Suppressor macrophage (primary cell): Measurements from ENCODE around the gene RAB5A.
A peak's percentile ranks its signal among the peaks of the same experiment; 100 is the strongest.
"Not testable (repeated sequence)": the region's sequence is repeated elsewhere in the genome, so short reads cannot be mapped to it uniquely, and the experiment has no call there.

Experiments used
- DNase-seq, 4 experiments: peaks; one replicate each; pipeline ENCODE4 v3.0.0-alpha.2; 2020 to 2022

The RAB5A gene

DNA sequence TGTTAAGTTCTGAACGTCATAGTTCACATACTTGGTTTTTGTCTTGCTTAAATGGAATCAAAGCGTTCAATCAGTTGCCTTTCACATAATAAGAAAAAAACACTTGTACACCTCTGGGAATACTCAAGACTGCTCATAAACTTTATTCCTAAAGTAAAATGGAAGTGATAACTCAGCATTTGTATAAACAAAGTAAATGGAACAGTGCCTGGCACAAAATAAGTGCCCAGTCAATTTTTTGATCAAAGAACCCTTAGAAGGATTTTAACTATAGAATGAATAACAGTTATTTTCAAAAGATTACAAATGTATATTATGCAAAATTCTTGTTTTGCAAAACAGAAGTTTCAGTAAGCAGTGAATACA, 1.3 kb downstream of the RAB5A start:
- no peak for DNase-seq

DNA sequence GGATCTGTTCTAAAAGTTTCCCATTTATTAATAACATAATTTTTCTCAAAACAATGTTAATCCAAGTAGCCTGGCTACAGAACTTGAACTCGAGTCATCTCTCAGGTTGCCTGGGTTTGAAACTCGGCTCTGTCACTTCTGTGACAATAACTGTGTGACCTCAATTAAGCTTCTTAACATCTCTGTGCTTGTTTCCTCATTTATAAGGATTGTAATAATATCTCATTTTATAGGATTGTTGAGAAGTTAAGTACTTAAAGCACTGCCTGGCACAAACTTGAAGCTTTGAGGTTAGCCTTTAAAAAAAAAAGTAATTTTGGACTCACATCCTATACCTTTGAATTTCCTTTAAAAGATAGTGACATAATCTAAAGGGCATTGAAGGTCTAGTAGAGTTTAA, 3.4 kb downstream of the RAB5A start:
- DNase-seq = no peak

DNA sequence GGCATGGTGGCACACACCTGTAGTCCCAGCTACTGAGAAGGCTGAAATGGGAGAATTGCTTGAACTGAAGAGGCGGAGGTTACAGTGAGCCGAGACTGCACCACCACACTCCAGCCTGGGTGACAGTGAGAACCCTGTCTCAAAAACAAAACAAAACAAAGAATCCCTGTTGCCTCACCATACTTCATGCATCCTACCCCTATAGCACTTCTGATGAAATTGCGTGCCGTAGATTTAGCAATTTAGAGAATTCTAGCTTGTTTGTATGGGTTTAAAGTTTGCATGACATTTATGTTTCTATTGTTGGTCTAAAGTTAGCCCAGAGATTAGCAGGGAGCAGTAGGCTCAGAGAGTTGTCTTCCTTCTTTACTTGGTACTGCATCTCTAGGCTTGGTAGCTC, 7.8 kb downstream of the RAB5A start:
- DNase-seq = no peak

DNA sequence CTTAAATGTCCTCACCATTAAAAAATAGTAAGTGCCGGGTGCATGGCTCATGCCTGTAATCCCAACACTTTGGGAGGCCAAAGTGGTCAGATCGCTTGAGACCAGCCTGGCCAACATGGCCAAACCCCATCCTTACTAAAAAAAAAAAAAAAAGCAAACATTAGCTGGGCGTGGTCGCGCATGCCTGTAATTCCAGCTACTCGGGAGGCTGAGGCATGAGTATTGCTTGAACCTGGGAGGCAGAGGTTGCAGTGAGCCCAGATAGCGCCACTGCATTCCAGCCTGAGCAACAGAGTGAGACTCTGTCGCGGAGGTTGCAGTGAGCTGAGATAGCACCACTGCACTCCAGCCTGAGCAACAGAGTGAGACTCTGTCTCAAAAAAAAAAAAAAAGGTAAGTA, 10.5 kb downstream of the RAB5A start:
- DNase-seq = not testable (repeated sequence)

DNA sequence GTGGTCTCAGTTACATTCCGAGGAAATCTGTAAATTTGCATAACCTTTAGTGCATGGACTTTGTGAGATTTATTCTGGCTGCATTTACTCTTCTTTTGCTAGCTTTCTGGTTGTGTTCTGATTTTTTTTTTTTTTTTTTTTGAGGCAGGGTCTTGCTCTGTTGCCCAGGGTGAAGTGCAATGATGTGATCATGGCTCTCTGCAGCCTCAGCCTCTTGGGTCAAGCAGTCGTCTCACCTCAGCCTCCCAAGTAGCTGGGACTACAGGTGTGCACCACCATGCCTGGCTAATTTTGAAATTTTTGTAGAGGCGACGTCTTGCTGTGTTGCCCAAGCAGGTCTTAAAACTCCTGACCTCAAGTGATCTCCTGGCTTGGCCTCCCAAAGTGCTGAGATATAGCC, 12.6 kb downstream of the RAB5A start:
- no peak for DNase-seq

DNA sequence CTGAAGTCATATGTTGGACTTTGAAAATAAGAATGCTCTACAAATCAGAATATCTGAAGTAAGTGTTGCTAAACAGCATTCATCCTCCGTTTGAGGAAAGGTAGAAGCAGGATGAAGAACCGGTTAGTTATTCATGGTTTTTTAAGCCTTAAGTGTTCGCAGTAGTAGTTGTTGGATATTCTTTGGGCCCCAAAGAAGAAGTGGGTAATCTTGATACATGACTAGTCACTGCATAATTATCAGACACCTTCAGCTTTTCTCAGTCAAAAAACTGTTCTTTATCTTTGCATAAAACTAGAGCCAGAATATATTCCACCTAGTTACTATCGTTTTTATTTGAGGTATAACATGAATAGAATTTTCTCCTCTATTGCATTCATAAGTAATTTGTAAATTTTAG, 13.8 kb downstream of the RAB5A start:
- no peak for DNase-seq

DNA sequence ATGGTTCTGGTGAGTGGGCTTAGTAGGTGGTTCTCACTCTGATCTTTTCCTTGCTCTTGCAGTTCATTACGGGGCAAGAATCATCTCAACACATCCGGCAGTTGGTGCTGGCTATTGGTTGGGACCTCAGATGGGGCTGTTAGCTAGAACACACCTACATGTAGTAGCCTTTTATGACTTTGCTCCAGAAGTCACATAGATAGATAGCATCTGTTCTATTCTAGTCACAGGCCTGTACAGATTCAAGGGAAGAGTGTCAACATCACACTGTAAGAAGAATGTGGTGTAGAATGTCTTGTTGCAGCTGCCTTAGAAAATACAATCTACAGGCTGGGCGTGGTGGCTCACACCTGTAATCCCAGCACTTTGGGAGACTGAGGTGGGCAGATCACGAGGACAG, 15.1 kb downstream of the RAB5A start:
- DNase-seq = no peak

DNA sequence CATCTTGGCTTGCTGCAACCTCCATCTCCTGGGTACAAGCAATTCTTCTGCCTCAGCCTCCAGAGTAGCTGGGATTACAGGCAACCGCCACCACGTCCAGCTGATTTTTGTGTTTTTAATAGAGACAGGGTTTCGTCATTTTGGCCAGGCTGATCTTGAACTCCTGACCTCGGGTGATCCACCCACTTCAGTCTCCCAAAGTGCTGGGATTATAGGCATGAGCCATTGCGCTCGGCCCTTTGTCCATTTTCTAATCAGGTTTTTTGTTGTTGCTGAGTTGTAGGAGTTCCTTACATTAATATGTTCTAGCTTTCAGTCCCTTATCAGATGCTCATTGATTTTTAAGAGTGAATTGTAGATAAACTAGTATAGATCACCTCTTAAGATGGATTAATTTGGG, 20.3 kb downstream of the RAB5A start:
- DNase-seq = no peak

DNA sequence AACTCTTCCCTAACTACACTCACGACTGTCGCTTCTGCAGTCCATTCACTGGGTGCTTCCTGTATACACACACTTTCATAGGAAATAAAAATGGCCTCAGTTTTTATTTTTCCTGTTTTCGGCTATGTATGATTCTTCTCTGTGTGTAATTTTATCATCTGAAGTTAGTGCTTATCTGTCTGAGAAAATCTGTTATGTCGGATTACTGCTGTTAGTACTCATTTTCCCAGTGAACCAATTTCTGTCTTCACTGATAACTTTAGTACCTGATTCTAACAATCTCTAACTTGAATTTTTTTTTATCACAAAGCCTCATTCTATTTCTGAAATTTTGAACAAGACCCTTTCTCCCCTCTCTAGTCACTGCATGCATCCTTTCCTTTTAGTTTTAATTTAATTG, 20.9 kb downstream of the RAB5A start:
- DNase-seq = no peak

DNA sequence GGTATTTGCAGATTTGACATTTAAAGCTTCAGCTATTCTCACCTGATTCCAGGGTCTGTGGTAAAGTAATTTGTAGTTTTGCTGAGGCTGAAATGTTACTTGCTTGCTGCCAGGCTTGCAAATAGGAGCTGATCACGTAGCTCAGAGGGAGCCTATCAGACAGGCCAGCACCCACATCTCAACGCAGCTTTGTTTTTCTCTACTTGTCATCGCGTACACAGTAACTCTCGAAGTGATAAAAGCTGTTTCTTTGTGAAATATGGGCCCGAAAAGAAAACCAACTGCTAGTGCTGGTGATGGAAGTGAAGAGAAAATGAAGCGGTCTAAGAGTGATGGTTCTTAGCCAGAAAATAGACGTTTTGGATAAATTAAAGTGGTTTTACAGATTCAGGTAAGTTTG, 23.4 kb downstream of the RAB5A start:
- DNase-seq = no peak

DNA sequence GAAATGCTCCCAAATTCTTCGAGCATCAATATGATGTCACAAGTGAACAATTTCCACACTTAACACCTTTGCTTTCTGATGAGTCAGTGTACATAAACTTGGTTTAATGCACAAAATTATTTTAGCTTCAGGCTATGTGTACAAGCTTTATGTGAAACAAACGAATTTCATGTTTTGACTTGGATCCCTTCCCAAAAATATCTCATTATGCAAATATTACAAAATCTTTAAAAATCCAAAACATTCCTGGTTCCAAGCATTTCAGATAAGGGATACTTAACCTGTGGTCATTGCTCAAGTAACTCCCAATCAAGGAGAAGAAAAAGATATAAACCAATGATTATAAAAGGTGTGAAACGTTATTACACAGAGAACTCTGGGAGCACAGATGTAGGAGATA, 25.2 kb downstream of the RAB5A start:
- DNase-seq = no peak

DNA sequence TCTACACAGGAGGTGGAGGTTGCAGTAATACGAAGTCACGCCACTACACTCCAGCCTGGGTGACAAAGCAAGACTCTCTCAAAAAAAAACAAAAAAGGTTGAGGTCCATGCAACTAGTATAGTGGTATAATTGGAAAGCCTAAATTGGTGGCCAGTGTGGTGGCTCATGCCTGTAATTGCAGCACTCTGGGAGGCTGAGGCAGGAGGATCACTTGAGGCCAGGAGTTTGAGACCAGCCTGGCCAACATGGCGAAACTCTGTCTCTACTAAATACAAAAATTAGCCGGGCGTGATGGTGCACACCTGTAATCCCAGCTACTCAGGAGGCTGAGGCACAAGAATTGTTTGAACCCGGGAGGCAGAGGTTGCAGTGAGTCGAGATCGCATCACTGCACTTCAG, 42.0 kb downstream of the RAB5A start:
- not testable (repeated sequence) for DNase-seq

DNA sequence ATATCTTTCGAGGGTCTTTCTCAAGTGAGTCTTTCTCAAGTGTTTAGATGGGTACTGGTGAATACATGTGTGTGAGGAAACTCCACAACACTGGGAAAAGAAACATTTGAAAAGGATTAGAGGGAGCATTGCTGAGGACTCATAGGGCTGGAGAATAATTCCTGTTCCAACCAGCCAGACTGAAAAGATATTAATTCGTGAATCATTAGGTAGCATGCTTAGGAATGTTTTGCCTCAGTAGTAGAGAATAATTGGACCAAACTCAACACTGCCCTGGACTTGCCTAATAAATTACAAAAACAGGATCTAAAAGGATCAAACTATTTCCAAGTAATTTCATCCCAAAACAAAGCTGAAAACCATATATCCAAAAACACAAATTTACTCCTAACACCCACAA, 47.9 kb downstream of the RAB5A start:
- DNase-seq = no peak

DNA sequence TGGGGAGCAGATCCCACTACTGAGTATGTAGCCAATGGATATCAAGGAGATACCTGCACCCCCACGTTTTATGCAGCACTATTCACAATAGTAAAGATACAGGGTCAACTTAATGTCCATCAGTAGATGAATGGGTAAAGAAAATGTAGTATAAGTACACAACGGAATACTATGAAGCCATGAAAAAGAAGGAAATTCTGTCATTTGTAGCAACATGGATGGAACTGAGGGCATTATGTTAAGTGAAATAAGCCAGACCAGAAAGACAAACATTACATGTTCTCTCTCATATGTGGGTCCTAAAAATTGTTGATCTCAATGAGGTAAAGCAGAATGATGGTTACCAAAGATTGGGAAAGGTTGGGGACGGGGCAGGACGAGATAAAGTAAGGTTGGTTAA, 50.6 kb downstream of the RAB5A start:
- no peak for DNase-seq

DNA sequence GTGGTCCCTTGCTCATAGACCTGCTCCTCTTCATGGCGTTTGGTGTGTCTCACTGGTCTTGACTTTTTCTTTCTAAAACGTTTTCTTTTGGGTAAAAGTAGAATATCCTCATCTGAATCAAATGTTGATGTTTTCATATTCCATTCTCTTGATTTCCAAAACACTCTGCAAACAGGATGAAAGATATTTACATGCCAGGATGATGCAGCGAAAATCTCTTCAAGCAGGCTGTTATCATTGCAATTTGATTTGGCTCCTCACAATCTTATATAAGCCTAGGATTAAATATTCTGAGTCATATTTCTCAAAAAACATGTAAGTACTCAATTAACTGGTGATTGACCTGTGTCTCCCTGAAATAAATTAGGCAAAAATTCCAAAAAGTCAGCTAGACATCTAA, 55.0 kb downstream of the RAB5A start:
- no peak for DNase-seq

DNA sequence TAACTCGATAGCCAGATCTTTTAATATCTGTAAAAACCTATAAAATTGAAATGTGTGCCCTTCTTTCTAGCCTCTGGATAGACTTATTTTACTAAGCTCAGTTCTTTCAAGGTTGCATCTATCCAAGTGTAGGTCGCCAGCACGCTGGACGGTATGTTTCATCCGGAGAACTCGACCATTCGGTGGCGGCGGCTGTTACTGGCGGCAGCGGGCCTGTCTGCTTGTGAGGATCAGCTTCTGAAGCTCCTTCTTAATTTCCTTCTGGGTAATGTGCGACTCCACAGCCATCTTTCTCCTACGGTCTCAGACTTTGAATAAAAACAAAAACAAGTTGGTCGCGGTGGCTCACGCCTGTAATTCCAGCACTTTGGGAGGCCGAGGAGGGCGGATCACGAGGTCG, 61.1 kb downstream of the RAB5A start:
- no peak for DNase-seq

DNA sequence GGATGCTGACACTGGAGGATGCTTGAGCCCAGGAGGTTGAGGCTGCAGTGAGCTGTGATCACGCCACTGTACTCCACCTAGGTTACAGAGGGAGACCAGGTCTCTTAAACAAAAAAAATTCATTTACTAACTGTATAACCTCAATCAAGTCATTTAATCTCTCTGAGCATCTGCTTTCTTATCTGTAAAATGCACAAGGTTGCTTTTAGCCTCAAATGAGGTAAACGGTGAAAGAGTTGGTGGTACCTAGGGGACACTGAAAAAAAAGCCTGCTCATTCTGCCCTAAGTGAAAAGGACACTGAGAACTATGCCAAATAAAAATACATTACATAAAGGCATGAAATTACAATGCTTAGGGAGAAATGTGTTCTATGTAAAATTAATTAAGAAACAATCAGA, 61.7 kb downstream of the RAB5A start:
- no peak for DNase-seq

DNA sequence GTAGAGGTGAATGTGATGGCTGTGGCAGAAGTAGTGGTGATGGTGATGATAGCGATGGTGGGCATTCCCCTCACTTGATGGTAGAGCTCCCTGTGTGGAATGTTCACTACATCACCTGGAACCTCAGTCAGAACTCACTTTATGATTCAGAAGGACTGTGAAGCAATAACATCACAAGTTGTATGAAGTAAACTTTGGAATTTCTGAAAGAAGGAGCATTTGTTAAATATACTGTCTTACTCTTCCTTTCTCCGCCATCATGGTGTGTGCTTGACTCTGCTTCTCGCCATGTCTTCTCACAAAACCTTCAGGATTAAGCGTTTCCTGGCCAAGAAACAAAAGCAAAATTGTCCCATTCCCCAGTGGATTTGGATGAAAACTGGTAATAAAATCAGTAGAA, 65.3 kb downstream of the RAB5A start, which contains the start of gene PP2D1:
Gene PP2D1 (minus strand): TSS at position 101 of the 400 bp plus-strand sequence. CDS start 192 bp downstream, outside the sequence.
- no peak for DNase-seq

DNA sequence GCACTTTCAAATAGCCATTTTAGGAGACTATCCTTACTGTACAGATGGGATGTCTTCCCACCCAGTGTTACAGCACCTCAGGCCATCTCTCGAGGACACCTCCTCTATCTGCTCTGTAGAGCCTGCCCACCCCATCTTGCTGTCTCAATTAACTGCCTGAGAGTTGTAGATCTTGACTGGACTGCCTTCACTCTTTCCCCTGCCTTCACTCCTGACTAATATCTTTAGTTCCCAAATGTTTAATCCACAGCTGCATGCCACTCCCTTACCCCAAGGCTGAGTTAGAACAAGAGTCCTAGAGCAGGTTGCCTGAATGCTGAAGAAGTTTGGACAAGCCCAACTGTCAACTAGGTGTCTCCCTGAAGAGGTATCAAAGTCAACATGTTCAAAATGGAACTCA, 66.5 kb downstream of the RAB5A start:
- DNase-seq = no peak

DNA sequence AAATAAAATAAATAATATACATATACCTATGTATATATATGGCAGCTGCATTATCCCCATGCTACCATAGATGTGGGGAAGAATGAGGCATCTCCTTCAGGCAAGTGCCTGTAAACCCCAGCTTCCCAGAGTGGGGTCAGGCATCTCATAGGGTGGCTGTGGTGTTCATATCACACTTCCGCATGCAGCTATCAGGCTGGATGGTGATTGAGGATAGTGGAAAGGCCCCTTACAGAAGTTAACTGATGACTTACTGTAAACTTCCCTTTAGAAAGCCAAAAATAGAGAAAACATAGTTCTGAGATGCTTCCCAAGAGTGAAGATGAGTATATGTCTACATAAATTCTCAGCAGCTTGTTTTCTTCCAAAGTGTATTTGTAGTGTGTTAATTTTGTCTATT, 68.6 kb downstream of the RAB5A start:
- no peak for DNase-seq

DNA sequence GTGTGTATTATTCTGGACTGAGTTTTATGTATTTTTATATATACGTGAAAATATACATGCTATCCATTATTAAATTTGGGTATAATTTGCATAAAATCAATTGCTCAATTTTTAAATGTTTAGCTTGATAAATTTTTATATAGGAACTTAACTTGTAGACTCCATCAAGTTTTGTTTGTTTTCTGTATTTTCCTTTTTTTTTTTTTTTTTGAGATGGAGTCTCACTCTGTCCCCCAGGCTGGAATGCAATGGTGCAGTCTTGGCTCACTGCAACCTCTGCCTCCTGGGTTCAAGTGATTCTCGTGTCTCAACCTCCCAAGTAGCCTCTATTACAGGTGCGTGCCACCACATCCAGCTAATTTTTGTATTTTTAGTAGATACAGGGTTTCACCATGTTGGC, 69.2 kb downstream of the RAB5A start:
- not testable (repeated sequence) for DNase-seq

DNA sequence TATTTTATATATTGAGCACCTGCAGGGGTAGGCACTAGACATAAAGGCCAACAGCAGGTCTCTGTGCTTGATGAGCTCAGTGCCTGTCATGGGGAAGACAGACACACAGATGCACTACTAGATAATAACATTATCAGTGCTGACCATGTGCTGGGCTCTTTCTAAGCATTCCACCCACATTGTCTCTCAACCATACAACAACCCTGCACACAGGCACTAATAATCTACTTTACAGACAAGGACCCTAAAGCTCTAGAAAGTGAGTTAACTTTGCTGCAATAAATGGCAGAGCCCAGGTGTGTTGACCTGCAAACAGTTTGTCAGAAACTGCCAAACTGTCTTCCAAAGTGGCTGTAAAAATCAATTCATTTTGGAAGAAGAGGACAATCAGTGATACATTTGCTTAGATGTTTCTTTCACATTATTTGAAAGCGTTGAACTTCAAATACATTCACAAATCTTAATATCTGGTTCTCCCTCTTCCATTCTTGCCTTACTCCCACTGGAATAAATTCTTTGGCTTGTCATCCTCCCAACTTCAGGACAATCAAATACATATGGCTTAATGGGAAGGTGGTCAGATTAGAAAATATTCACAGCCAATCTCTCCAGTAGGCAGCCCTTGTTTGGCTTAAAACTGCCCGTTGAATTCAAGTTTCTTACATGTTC, 76.2 kb downstream of the RAB5A start:
- no peak for DNase-seq

DNA sequence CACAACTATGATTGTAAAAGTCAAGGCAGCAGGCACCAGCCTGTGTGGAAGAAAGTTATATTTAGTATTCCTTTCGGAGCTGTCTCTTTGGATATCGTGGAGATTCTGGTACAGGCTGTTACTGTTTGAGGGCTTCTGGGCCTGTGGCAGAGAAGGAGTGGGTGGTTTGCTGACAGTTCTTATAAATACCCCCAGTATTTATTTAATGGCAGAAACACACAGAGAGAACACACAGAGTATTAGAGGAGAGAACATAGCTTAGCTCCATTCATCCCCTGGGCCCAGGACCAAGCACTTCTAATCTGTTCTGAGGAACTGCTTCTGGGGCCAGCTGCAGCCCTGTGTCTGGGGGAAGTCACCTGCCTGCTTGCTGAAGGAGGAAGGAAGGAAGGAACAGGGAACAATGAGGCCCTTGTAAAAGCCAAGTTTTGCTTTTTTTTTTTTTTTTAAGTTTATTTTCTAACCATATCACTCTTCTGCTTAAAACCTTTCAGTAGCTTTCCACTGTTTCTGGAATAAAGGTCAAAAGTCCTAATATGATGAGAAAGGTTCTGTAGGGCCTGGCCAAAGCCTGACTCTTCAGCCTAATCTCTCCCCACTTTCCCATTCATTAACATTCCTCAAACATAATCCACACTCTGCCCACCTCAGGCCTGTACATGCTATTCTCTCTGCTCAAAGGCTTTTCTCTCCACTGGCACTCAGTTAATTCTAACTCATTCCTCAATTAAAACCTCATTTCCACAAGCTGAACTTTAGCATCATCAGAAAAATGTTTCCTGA, 76.9 kb downstream of the RAB5A start:
- DNase-seq = peak in 3 of 4 experiments; percentile 22 to 45 (median 38)

DNA sequence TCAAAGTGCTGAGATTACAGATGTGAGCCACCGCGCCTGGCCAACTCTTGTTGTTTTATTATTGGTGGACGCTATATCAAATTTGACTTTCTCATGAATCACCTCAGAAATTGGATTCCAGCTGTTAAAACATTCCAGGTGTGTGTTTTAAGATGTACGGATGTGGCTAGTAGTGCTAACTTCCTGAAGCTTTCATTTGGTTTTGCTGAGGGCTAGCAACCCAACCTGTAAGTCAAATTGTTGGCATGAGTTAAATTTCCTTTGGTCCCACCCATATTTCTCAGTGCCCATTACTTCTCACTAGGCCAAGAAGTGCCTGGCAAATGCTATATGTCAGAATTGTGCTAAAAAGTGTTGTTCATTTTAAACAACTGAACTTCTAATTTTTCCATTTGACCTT, 80.2 kb downstream of the RAB5A start:
- no peak for DNase-seq

DNA sequence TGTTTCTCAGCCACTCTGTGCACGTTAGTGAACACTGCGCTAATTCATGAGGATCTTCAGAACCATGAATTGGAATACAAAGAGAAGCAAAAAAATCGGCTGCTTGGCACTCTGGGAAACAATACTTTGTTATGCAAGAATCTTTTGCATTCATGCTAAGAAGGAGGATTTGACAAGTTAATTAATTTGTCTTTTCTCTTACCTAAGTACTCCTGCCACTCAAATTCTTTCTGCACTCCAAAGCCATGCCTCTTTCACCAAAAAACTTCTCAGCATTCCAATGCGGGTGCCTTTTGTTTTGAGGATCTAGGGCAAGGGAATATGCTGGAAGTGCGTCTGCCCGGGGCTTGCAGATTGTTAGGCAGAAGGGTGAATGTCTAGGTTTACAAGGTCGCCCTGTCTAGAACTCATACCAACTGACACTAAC, 82.0 kb downstream of the RAB5A start:
- no peak for DNase-seq
